Right lobe of liver (tissue), 4 donors: ENCODE measurements around the gene MCRIP1.

Experiments used
- POLR2A ChIP-seq: fragments of 450-650 bp; IDR thresholded peaks from one replicate; pipeline ENCODE4 v1.6.1; 2017; ENCODE audit warnings: antibody characterized with exemption, mild to moderate bottlenecking
- TF ChIP-seq, protein P1 (sequence below), 4 donors: fragments of 200-600 bp in 3 of 4; fragments of 450-650 bp in 1 of 4; IDR thresholded peaks; one replicate each; pipeline versions ENCODE4 v1.5.1 to v1.8.0; 2016 to 2022; ENCODE audit warnings: antibody characterized with exemption in 4 of 4, mild to moderate bottlenecking in 2 of 4
- donor health status: DM: no; HTN: no; CAD: no.
- donor health status: DM: no; HTN: no; CAD: no.
- donor health status: DM: no; HTN: yes; CAD: no.

DNA sequence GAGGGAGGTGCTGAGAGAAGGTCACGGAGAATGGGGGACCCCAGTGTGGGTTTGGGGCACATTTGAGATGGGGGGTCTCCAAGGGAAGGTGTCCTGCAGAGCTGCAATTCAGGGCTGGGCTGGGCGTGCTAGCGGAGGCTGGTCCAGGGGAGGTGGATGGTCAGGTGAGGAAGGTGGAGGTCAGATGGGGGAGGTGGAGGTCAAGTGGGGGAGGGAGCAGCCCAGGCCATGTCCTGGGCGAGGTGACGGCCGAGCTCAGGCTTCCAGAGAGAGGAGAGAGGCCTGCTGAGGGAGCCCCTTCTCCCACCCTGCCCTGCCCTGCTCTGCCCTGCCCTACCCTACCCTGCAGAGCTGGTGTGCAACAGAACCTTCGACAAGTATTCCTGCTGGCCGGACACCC is 22.6 kb downstream of the MCRIP1 start:
- TF ChIP-seq, protein P1, sequence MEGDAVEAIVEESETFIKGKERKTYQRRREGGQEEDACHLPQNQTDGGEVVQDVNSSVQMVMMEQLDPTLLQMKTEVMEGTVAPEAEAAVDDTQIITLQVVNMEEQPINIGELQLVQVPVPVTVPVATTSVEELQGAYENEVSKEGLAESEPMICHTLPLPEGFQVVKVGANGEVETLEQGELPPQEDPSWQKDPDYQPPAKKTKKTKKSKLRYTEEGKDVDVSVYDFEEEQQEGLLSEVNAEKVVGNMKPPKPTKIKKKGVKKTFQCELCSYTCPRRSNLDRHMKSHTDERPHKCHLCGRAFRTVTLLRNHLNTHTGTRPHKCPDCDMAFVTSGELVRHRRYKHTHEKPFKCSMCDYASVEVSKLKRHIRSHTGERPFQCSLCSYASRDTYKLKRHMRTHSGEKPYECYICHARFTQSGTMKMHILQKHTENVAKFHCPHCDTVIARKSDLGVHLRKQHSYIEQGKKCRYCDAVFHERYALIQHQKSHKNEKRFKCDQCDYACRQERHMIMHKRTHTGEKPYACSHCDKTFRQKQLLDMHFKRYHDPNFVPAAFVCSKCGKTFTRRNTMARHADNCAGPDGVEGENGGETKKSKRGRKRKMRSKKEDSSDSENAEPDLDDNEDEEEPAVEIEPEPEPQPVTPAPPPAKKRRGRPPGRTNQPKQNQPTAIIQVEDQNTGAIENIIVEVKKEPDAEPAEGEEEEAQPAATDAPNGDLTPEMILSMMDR (IDR thresholded peaks at IDR 0.05): no peak
- no peak for TF ChIP-seq POLR2A
